Activated CD4-positive, alpha-beta T cell treated with anti-CD3 and anti-CD28 coated beads, Interleukin-2, Interleukin-4, amounts not matched to agents 100 ng/mL and 50 ng/mL, durations not matched to agents 16 hours and 8 hours (primary cell): ENCODE data around the gene NBPF20.
A peak's percentile ranks its signal among the peaks of the same experiment; 100 is the strongest.
"Not testable (repeated sequence)": the region's sequence is repeated elsewhere in the genome, so short reads cannot be mapped to it uniquely, and the experiment has no call there.

ENCODE experiments used
- DNase-seq: peaks from one replicate; pipeline ENCODE4 v3.0.0-alpha.2; 2020; ENCODE audit warnings: low spot score

The NBPF20 gene, protein sequence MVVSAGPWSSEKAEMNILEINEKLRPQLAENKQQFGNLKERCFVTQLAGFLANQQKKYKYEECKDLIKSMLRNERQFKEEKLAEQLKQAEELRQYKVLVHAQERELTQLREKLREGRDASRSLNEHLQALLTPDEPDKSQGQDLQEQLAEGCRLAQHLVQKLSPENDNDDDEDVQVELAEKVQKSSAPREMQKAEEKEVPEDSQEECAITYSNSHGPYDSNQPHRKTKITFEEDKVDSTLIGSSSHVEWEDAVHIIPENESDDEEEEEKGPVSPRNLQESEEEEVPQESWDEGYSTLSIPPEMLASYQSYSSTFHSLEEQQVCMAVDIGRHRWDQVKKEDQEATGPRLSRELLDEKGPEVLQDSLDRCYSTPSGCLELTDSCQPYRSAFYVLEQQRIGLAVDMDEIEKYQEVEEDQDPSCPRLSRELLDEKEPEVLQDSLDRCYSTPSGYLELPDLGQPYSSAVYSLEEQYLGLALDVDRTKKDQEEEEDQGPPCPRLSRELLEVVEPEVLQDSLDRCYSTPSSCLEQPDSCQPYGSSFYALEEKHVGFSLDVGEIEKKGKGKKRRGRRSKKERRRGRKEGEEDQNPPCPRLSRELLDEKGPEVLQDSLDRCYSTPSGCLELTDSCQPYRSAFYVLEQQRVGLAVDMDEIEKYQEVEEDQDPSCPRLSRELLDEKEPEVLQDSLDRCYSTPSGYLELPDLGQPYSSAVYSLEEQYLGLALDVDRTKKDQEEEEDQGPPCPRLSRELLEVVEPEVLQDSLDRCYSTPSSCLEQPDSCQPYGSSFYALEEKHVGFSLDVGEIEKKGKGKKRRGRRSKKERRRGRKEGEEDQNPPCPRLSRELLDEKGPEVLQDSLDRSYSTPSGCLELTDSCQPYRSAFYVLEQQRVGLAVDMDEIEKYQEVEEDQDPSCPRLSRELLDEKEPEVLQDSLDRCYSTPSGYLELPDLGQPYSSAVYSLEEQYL (N-terminal part only)

DNA sequence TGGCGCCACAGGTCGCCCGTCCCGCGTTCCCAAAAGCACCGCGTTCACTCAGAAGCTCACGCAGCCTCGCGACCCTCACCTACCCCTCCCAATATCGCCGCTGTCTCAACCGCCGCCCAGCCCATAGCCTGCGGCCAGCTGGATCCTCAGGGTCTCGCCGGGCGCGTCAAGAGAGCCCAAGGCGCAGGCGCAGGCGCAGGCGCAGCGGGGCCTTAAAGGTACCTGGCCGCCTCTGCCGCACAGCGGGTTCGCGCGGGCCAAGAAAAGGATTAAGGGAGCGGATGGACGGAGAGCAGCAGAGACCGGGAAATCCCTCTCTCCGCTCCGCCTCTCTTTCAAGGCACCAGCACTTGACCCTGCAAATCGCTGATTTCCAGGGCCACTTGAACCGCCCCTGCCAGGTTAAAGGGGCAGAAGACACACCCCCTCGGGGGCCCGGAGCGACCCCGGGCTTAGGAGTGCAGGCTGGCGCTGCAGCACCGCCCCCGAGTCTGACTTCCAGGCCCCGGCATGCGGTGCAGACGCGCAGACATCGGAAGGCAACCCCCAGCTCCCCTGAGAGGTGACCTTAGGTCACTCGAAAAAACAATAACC lies at the start of gene NBPF20:
TSS of gene NBPF20 (minus strand) at position 168 of the 594 bp plus-strand sequence. CDS start 20,331 bp downstream, outside the sequence.
- peak; percentile 78 for DNase-seq

DNA sequence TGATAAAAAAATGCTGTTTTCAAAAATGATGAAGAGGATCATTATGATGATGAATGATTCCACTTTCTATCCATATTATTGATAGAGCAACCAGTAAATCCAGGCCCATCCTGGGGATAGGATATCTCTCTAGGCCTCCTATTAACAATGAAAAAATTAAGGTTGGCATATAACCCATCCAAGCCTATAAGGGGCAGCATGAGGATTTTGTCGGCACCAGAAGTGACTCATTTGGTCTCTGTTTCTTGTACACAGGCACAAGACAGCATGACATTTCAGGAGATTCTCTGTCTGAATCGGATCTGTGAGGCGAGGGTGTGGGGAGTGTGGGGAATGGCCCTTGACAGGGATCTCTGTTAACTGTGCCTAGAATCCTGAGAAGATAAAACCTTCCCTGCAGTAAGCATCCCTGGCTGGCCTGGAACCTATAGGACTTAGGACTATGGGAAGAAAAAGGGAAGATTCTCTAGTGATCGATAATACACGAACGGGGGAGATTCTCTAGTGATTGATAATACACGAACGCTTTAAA lies 49.5 kb upstream of the NBPF20 start:
- DNase-seq: not testable (repeated sequence)

GRCh38 chr1:145472731-145473130 lies 47.3 kb upstream of the NBPF20 start:
- not testable (repeated sequence) for DNase-seq

- DNase-seq: not testable (repeated sequence)
Measured at GRCh38 chr1:145471365-145471764, 46.0 kb upstream of the NBPF20 start.

GRCh38 chr1:145465405-145466144 lies 40.2 kb upstream of the NBPF20 start:
- peak; percentile 97 for DNase-seq

GRCh38 chr1:145464708-145465336 lies 39.4 kb upstream of the NBPF20 start:
- DNase-seq: not testable (repeated sequence)

GRCh38 chr1:145464017-145464416 lies 38.6 kb upstream of the NBPF20 start:
- DNase-seq: not testable (repeated sequence)

DNA sequence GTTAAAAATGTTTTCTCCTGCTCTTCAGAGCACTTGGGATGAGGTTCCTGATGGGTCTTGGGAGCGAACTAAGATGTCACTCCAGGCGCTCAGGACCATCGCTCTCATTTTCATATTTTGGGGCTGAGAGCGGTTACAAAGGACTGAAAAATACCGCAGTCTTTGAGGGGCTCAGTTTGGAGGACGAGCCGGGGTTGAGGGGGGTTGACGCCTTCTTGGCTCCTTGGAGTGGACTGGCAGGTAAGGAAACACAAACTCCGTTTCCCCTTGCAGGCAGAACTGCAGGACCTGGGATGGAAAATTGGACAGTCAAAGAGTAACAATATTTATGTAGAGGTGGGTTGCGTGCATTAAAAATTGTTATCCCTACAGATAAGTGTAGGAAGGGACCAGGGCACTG lies 35.3 kb upstream of the NBPF20 start:
- DNase-seq: not testable (repeated sequence)

GRCh38 chr1:145460048-145460447 lies 34.6 kb upstream of the NBPF20 start:
- not testable (repeated sequence) for DNase-seq

DNA sequence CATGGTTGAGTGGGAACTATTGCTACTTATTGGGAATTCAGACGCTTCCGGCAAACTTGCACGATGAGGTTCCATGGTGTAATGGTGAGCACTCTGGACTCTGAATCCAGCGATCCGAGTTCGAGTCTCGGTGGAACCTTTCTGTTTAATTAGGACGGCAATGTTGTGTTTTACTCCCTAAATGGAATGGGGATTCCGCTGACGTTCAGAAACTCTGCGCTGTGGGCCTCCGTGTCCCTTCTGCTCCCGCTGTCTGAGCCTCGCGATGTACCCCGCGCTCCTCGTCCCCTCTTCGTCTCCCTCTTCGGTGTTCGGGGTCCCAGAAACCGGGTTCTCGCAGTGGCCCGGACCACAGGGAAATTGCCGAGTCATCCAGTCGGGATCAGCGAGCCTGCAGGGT lies 34.2 kb upstream of the NBPF20 start:
- DNase-seq: not testable (repeated sequence)

DNA sequence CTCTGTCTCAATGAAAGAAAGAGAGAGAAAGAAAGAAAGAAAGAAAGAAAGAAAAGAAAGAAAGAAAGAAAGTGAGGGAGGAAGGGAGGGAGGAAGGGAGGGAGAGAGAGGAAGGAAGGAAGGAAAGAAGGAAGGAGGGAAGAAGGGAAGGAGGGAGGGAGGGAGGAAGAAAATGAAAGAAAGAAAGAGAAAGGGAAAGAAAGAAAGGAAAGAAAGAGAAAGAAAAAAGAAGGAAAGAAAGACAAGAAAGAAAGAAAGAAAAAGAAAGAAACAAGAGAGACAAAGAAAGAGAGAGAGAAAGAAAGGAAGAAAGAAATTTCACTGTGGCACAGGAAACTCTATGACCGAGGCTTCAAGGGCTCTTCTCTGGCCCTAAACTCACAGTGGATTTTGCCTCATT lies 33.7 kb upstream of the NBPF20 start:
- not testable (repeated sequence) for DNase-seq

DNA sequence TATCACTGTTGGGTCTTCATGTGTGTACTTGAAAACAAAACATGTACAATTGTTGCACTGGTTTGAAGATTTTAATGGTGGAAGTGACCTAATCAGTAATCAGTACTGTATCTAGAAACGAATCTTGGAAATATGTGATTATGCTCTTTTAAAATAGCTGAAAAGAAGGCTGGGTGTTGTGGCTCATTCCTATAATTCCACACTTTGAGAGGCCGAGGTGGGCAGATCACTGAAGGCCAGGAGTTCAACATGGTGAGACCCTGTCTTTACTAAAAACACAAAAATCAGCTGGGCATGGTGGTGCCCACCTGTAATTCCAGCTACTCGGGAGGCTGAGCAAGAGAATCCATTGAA lies 29.4 kb upstream of the NBPF20 start:
- not testable (repeated sequence) for DNase-seq

DNA sequence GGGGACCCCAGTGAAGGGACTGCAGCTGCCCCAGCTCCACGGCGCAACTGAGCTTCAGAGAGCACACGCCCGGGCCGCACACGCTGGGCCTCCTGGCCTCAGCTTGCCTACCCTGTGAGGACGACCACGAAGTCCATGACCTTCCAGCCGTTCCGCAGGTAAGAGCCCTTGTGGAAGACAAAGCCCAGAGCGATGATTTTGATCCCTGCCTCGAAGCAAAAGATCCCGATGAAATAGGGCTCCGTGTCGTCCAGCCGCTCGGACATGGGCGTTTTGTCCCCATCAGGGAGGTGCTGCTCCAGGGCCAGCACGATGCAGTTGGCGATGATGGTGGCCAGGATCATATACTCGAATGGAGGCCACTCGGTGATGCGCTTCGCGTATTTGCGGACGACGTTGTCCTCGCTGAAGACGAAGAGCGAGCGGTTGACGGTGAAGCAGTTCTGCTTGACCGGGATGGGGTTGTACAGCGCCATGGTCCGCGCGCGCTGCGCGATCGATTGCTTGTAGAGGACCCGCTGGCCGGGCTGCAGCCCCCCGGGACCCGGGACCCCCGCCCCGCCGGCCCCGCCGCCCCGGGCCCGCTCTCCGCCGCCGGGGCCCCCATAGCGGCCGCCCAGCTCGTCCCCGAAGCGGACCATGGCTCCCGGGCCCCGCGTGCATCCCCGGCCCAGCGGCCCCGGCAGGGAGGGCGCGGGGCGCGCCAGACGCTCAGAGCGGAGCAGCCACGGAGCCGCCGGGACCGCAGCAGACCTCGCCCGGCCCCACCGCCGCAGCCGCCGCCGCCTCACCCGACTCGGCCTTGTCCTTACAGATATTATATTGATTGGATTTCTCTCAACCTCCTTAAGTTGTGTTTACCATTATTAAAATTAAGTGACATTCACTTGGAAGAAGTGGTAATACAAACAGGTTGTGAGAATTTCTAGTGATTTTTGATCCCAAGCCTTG lies 28.7 kb upstream of the NBPF20 start:
- DNase-seq: not testable (repeated sequence)

DNA sequence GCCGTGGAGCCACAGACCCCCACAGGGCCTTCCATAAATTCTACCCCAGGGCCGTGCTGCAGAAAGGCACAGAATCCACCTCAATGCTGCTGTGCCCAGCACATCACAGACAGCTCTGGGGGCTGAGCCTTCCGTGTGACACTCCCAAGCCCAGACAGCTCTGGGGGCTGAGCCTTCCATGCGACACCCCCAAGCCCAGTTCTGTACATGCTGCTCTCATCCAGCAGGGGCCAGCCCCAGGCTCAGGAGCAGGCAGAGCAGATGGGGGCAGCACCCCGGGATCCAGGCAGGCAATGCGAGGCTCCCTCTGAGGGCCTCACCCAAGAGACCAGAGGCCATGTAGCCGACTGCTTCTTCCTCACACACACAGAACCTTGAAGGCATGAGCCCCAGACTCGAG lies 27.1 kb upstream of the NBPF20 start:
- not testable (repeated sequence) for DNase-seq

DNA sequence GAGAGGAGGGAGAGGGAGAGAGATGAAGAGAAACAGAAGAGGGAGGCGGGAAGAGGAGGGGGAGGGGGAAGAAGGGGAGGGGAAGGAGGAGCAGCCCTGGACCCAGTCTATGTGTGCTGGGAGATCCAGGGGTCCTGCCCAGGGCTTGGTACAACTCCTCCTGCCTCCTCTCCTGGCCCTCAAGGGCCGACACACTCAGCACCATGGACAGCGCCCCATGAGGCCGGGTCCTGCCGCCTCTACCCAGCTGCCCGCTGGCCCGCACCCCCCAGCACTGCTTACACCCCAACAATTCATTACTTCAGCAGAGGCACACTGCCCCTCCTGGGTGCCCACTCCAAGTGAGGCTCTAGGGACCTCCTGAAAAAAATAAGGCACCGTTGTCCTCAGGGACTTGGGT lies 26.5 kb upstream of the NBPF20 start:
- peak; percentile 14 for DNase-seq

- DNase-seq: not testable (repeated sequence)
Measured at GRCh38 chr1:145445219-145445618, 19.8 kb upstream of the NBPF20 start.

GRCh38 chr1:145442340-145442739 lies 16.9 kb upstream of the NBPF20 start:
- DNase-seq: not testable (repeated sequence)

DNA sequence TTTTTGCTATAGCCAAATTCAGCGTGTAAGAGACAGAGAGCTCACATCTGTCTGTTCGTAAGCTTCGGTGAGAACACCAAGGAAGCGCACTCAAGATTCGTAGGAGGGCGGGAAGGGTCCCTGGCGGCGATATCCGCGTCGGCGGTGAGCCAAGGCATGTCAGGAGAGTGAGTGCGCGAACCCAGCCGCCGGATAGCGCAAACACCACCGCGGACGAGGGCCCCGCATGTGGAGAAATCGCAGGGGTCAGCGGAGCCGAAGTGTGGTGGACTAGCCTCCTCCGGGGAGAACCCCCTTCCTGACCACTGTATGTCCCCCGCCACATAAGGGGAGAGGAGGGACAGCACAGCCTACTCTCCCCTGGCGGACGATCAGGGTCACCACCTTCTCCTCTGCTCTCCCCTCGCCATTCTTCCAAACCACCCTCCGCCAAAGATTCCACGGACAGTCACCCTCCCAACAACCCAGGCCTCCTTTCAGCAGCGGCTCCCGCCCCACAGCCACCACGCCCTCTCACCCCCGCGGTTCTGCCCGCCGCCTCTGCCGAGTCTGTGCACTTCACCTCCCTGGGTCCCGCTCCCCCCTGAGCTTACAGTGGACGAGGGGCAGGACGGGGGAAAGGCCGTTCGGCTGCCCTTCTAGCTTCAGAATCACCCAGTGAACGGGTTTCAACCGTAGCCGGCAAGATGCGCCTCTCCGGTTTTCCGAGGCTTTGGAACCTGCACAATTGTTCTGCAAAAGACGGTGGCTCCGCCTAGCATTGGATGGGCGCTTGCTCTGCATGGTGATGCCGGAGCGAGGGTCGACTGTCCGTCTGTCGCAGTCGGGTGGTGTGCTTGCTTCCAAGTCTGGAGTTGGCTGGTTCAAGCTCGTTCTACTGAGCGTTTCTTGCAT lies 6.2 kb upstream of the NBPF20 start:
- DNase-seq: not testable (repeated sequence)

DNA sequence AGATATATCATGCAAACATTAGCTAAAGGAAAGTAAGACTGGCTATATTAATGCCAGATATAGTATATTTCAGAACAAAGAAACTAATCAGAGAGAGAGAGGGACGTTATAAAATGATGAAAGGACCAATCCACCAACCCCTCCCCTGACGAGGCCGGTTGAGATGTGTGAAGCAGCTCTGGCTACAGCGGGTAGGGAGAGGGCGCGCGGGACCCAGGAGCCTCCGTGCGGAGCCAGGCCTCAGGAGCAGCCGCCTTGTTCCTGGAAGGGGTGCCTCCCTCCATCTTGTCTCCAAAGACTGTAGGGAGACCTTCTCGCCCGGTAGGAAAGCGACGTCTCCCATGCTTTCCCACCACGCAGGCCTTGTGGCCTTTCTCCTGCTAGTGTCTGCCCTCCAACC lies 5.4 kb upstream of the NBPF20 start:
- not testable (repeated sequence) for DNase-seq
